HUES64 (cell line): Measurements from ENCODE around the gene ARAP1.

Source experiments
- H3K27ac ChIP-seq: 2 replicates; pipeline ENCODE4 v1.7.0; 2013; ENCODE audit warnings: low read depth, low read length, inconsistent platforms
- H3K27me3 ChIP-seq: 2 replicates; pipeline ENCODE4 v1.6.1; 2013; ENCODE audit warnings: mild to moderate bottlenecking, low read length; ENCODE audit not compliant: insufficient read depth
- H3K36me3 ChIP-seq: 2 replicates; pipeline ENCODE4 v1.6.1; 2013; ENCODE audit warnings: mild to moderate bottlenecking, low read length; ENCODE audit not compliant: insufficient read depth
- H3K4me1 ChIP-seq: 2 replicates; pipeline ENCODE4 v1.6.1; 2013; ENCODE audit warnings: mild to moderate bottlenecking, low read length, moderate library complexity; ENCODE audit not compliant: insufficient read depth
- H3K4me3 ChIP-seq: 2 replicates; pipeline ENCODE4 v1.5.1; 2013; ENCODE audit warnings: mild to moderate bottlenecking, low read length, moderate library complexity
- H3K9ac ChIP-seq: 2 replicates; pipeline ENCODE4 v1.6.1; 2013; ENCODE audit warnings: mild to moderate bottlenecking, low read depth, low read length
- H3K9me3 ChIP-seq: 2 replicates; pipeline ENCODE4 v1.6.1; 2013; ENCODE audit warnings: low read depth, low read length; ENCODE audit not compliant: insufficient read depth
- WGBS: fragments of 150-250, 120-280 bp; methylation state at CpG from one replicate; pipeline ENCODE4 v1.1.7; 2013; ENCODE audit warnings: missing lambda C conversion rate; 5-methylcytosine and 5-hydroxymethylcytosine counted together

Gene ARAP1

DNA sequence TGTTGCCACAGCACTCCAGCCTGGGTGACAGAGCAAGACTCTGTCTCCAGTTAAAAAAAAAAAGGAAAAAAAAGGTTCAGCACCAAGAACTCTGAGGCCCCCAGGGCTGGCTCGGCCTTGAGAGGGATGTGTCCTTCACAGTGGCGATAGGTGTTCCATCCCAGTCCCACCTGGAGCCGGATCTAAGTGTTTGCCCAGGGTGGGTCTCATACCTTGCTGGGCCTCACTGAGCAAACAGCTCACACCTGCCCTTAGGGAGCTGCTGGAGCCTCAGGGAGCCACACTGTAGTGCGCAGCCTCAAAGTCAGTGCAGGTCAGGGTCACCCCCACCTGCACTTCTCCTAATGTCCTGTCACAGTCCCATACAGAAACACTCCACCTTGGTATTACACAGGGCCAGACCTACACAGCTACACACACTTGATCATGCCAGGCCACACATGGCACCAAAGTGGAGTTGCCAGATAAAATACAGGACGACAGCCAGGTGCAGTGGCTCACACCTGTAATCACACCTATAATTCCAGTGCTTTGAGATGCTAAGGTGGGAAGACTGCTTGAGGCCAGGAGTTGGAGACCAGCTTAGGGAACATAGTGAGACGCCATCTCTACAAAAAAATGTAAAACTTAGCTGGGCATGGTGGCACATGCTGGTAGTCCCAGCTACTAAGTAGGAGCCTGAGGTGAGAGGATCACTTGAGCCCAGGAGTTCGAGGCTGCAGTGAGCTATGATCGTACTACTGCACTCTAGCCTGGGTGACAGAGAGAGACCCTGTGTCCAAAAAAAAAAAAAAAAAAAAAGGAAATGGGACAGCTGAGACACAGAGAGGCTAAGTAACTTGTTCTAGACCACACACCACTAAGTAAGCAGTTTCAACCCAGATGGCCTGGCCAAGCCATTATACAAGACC, 34.4 kb upstream of the ARAP1 start:
- no peak overlapping the region for H3K27ac ChIP-seq
- no peak overlapping the region for H3K9ac ChIP-seq
- H3K27me3 ChIP-seq, result no peaks in the 10 kb centered on the region
- 0 out of 2 replicates have a peak, but pooled peaks cover 2% of the 10 kb centered on the region for H3K4me1 ChIP-seq
- no peaks in the 10 kb centered on the region for H3K36me3 ChIP-seq
- H3K9me3 ChIP-seq, result no peaks in the 10 kb centered on the region
- H3K4me3 ChIP-seq, result no peak overlapping the region
- 90% methylated on average over 8 of the region's 8 CpGs for WGBS

- H3K9me3 ChIP-seq, result no peaks in the 10 kb centered on the region
- H3K27ac ChIP-seq, result no peak overlapping the region
These were observed 32.5 kb upstream of the ARAP1 start for GRCh38 chr11:72784662-72785061.

DNA sequence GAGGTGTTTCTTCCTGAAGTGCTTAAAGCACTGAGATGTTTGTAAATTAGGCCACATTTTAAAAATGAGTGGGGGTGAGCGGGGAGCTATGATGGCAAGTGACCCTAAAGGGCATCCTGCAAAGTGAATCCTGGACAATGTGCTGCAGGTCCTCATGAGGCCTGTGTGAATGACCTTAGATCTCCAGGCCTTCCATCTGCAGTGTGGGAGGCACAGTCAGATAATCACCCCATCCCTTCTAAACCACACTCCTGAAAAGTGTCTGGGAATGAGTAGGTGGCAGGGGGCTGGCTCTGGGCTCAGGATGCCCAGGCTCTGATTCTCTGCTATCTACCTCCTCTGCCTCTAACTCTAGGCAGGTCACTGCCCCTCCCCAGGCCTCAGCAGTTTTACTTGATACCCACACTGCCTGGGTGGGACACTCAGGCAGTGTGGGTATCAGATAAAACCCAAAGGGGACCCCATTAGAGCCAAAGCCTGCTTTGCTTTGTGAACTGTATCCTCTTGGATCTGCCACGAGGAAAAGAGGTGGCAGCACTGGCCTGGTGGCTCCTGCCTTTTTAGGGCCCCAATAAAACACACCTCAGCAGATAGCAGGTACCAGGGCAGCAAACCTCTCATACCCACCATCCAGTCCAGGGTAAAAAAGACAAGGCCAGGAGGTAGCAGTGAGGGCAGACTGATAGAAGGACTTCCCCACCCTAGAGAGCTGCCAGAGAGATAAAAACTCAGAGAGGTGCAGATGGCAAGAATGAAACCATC, 31.1 kb upstream of the ARAP1 start:
- Histone ChIP-seq H3K27ac (no peak overlapping the region), H3K27me3 (peaks cover 11% of the 10 kb centered on the region), H3K9ac (no peak overlapping the region), H3K4me1 (peaks cover 2% of the 10 kb centered on the region; the same call in 1 of the 2 replicates), H3K4me3 (no peak overlapping the region), H3K9me3 (no peaks in the 10 kb centered on the region), H3K36me3 (no peaks in the 10 kb centered on the region)
- 89% methylated on average over 2 of the region's 2 CpGs for WGBS

More at GRCh38 chr11:72784662-72785061, 32.5 kb upstream of the ARAP1 start:
- Histone ChIP-seq H3K9ac (no peak overlapping the region), H3K4me1 (peaks cover 2% of the 10 kb centered on the region; the same call in 1 of the 2 replicates), H3K27me3 (peaks cover 11% of the 10 kb centered on the region), H3K4me3 (no peak overlapping the region), H3K36me3 (no peaks in the 10 kb centered on the region)
- 90% methylated on average over 10 of the region's 10 CpGs for WGBS

DNA sequence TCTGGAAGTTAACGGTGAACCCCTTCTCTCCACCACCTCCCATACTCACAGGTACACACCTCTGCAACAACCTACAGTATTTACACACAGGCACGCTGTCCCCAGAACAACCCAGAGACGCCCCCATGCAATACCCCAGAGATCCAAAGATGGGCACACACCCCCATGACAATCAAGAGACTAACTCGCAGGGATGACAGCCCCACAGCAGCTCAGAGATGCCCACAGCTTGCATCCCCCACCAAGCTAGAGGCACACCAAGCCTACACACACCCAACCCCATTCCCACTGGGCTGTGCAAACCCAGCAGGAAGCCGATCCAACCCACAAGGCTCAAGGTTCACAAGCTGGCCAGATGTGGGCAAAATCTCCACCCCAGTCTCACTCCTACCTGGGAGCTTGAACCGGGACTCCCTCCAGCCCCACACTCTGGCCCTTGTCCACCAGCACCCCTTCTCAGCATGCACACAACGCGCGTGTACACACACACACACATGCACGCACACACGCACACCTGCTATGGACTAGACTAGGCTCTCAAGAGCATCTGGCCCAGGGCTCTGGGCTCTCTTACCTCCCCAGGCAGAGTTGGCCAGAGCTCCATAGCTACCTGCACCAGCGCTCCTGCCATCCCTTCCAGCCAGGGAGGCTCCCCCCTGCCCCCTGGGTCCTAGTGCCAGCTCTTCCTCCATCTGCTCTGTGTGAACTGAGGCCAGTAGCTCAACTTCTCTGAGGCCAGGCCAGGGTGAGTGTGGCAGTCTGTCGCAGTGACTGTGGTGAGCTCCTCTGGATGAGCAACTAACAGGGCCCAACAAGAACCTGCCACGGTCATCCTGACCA, 30.1 kb upstream of the ARAP1 start:
- Histone ChIP-seq H3K27ac (no peak overlapping the region), H3K9me3 (no peaks in the 10 kb centered on the region), H3K27me3 (peaks cover 11% of the 10 kb centered on the region), H3K4me3 (peak overlapping the region; percentile 47), H3K36me3 (no peaks in the 10 kb centered on the region), H3K4me1 (peaks cover 2% of the 10 kb centered on the region; the same call in 1 of the 2 replicates), H3K9ac (no peak overlapping the region)
- WGBS, result 20% methylated on average over 14 of the region's 14 CpGs

DNA sequence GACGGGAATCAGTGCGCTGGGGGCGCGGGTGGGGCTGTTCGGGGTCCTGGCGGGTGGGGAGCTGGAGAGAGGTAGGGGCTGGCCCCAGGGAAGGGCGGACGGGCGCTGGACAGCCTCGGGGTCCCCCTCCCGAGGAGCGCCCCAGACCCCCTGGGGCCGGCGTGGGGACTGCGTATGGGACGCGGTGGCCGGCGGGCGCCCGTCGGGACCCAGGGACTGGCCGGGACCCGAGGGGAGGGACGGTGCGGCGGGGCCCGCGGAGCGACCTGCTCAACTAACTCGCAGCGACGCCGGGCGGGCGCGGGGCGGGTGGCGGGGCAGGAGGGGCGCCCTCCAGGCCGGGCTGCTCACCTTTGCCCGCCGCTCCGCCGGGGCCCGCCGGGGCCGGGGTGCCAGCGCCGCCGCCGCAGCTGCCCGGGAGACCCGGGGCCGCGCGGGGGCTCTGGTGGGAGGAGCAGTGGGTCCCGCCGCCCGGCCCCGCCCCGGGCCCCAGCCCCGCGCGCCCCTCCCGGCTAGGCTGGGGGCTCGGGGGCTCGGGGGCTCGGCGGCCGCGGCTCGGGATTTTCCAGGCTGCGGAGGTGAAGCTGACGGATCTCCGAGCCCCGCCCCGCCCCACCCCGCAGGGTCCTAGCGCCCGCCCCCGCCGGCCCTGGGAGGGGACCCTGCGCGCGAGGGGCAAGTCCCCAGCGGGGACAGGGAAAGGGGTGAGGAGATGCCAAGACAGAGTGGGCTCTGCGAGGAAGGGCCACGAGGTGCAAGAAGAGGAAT, 29.3 kb upstream of the ARAP1 start:
- H3K4me3 ChIP-seq, result peak overlapping the region; percentile 50
- H3K36me3 ChIP-seq, result no peaks in the 10 kb centered on the region
- no peak overlapping the region for H3K9ac ChIP-seq

DNA sequence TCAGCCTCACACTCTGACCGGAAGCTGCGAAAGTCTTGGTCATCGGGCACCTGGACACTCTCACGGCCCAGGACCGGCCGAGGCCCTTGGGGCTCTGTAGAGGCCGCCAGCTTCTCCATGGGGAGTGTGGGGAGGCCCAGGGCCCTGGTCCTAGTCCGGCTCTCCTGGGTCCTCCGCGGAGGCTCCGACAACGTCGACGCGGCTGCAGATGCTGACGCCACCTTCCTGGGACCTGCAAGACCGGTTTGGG, 28.8 kb upstream of the ARAP1 start:
- WGBS, result 15% methylated on average over 17 of the region's 17 CpGs

More for the DNA sequence above, 29.3 kb upstream of the ARAP1 start:
- no peak overlapping the region for H3K27ac ChIP-seq
- H3K27me3 ChIP-seq, result peaks cover 11% of the 10 kb centered on the region
- no peaks in the 10 kb centered on the region for H3K9me3 ChIP-seq
- peaks cover 2% of the 10 kb centered on the region; the same call in 1 of the 2 replicates for H3K4me1 ChIP-seq
- 1% methylated on average over 87 of the region's 89 CpGs for WGBS

GRCh38 chr11:72780296-72781062, 28.3 kb upstream of the ARAP1 start:
- H3K9ac ChIP-seq, result no peak overlapping the region
- H3K4me3 ChIP-seq, result peak overlapping the region; percentile 50
- WGBS, result 77% methylated on average over 10 of the region's 10 CpGs
- H3K9me3 ChIP-seq, result no peaks in the 10 kb centered on the region
- peaks cover 11% of the 10 kb centered on the region for H3K27me3 ChIP-seq
- H3K4me1 ChIP-seq, result peaks cover 2% of the 10 kb centered on the region; the same call in 1 of the 2 replicates
- H3K27ac ChIP-seq, result no peak overlapping the region
- no peaks in the 10 kb centered on the region for H3K36me3 ChIP-seq

More for the DNA sequence above, 28.8 kb upstream of the ARAP1 start:
- Histone ChIP-seq H3K9ac (no peak overlapping the region), H3K4me3 (peak overlapping the region; percentile 50), H3K9me3 (no peaks in the 10 kb centered on the region), H3K4me1 (peaks cover 2% of the 10 kb centered on the region; the same call in 1 of the 2 replicates), H3K27me3 (peaks cover 11% of the 10 kb centered on the region), H3K36me3 (no peaks in the 10 kb centered on the region), H3K27ac (no peak overlapping the region)

DNA sequence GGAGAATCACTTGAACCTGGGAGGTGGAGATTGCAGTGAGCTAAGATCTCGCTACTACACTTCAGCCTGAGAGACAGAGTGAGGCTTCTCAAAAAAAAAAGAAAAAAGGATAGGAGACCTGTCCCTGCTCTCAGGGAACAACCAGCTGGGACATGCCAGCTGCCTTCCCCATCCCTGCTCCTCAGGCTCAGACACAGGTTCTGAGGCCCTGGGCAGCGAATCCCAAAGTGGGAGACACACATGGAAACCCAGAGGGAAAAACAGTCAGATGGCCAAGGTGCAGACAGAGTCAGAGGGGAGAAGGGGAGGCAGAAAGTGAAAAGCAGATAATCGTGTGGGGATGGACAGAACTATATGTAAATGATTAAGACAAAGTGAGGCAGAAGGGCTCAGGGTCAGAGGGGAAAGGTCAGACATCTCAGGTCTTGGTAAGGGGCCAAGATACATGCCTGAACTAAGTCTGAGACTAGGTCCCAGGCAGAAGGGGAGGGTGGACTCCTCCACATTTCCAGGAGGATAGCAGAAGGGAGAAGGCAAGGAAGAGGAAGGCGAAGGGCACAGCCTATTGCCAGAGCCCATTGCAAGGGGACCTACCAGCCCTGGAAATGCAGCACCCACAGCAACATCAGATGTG, 27.4 kb upstream of the ARAP1 start:
- no peak overlapping the region for H3K27ac ChIP-seq
- no peaks in the 10 kb centered on the region for H3K9me3 ChIP-seq
- peaks cover 2% of the 10 kb centered on the region; the same call in 1 of the 2 replicates for H3K4me1 ChIP-seq
- H3K27me3 ChIP-seq, result peaks cover 11% of the 10 kb centered on the region
- H3K36me3 ChIP-seq, result no peaks in the 10 kb centered on the region
- H3K4me3 ChIP-seq, result no peak overlapping the region
- no peak overlapping the region for H3K9ac ChIP-seq
- WGBS, result 85% methylated on average over 4 of the region's 4 CpGs

DNA sequence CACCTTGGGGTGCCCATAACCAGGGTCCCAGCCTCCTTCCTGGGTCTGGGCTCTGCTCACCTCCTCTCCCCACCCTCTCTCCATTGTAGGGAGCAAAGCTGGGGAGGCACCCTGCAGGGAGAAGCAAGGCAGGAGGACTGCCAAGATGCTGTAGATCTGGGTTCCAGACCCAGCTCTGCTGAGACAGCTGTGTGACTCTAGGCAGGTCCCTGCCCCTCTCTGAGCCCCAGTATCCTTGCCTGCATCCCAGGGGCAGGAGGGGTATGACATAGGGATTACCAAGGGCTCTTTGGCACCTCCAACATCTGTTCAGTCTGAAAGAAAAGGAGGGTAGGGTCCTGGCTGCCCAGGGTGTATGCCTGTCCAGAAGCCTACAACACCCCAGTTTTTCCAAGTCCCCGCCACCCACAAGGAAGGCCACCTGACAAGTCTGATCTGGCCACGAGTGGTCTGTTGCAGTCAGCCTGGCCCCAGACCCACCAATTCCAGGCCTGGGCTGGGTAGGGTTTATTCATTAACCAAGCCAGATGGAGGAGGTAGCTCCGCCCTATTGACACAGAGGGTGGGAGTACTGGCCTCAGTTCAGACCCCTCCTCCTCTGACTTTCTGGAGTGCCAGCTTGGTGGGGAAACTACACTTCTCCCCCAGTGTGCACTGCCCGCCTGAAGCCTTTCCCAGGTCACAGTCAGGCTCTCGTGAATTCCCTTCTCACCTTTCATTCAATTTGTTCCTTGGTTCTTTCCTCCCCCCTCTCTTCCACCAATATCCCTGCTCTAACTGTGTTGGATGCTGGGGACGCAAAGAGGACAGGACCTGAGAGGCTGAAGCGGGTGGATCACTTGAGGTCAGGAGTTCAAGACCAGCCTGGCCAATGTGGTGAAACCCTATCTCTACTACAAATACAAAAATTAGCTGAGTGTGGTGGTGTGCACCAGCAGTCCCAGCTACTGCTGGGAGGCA, 26.6 kb upstream of the ARAP1 start:
- H3K27ac ChIP-seq, result no peak overlapping the region
- H3K4me3 ChIP-seq, result no peak overlapping the region

More for the DNA sequence above, 26.6 kb upstream of the ARAP1 start:
- no peak overlapping the region for H3K9ac ChIP-seq
- WGBS, result 86% methylated on average over 7 of the region's 7 CpGs
- H3K36me3 ChIP-seq, result no peaks in the 10 kb centered on the region
- no peaks in the 10 kb centered on the region for H3K9me3 ChIP-seq
- H3K4me1 ChIP-seq, result peaks cover 2% of the 10 kb centered on the region; the same call in 1 of the 2 replicates
- peaks cover 11% of the 10 kb centered on the region for H3K27me3 ChIP-seq
